ENCODE results near the gene SEMA3F. TPM values are rescaled to one million over a fixed set of nuclear protein-coding genes. Genes with fewer than 3 reads are reported as not detected.

The SEMA3F gene
- total RNA-seq, 4 donors from 2014 or later: 13.2 to 44.2 (median 38.2) TPM

GRCh38 chr3:50157827-50158529 lies 2.9 kb downstream of the SEMA3F start:
- peaks cover 57 to 82% of the 10 kb centered on the region in 2 donors for H3K4me1 ChIP-seq
- intact Hi-C loops (cut with DNase I): no loop called here
- H3K4me3 ChIP-seq (replicated peaks in 1 of 3): peak overlapping the region in 1 of 3 donors; percentile 39
- DNase-seq: peak; percentile 61
- no peaks in the 10 kb centered on the region for H3K9me3 ChIP-seq
- H3K27ac ChIP-seq: peak overlapping the region; percentile 34 to 90 (median 57)
- H3K36me3 ChIP-seq: no peaks in the 10 kb centered on the region
- TF ChIP-seq CTCF (IDR thresholded peaks at IDR 0.05): no peak
- H3K27me3 ChIP-seq: no peaks in the 10 kb centered on the region
- WGBS, 2 donors: 58 to 63% methylated on average over 10 to 12 of the region's 12 CpGs

- Histone ChIP-seq H3K4me1 (peaks cover 64 to 89% of the 10 kb centered on the region in 2 donors), H3K36me3 (no peaks in the 10 kb centered on the region), H3K4me3 (replicated peaks in 1 of 3) (no peak overlapping the region), H3K27ac (peak overlapping the region in 2 of 3 donors; percentile 57 to 90), H3K27me3 (no peaks in the 10 kb centered on the region), H3K9me3 (no peaks in the 10 kb centered on the region)
- intact Hi-C loops (cut with DNase I): no loop called here
- TF ChIP-seq CTCF (IDR thresholded peaks at IDR 0.05): no peak
- TF ChIP-seq POLR2A (IDR thresholded peaks at IDR 0.05): no peak
- DNase-seq: no peak
- 70 to 84% methylated on average over 9 to 10 of the region's 10 CpGs for WGBS, 2 donors
Observed at GRCh38 chr3:50158530-50159146, 3.5 kb downstream of the SEMA3F start.

- H3K9me3 ChIP-seq: no peaks in the 10 kb centered on the region
- no peaks in the 10 kb centered on the region for H3K36me3 ChIP-seq
- peaks cover 79 to 100% of the 10 kb centered on the region in 2 donors for H3K4me1 ChIP-seq
- no peak for DNase-seq
- intact Hi-C loops (cut with DNase I): no loop called here
- H3K4me3 ChIP-seq (replicated peaks in 1 of 3): no peak overlapping the region
- WGBS, 2 donors: 21 to 53% methylated on average over 3 to 5 of the region's 7 CpGs
- no peaks in the 10 kb centered on the region for H3K27me3 ChIP-seq
- peak overlapping the region; percentile 90 to 93 (median 92) for H3K27ac ChIP-seq
- no peak for TF ChIP-seq POLR2A (IDR thresholded peaks at IDR 0.05)
- TF ChIP-seq CTCF (IDR thresholded peaks at IDR 0.05): no peak
Observed at GRCh38 chr3:50160561-50160983, 5.4 kb downstream of the SEMA3F start.

GRCh38 chr3:50161320-50161719 lies 6.2 kb downstream of the SEMA3F start:
- TF ChIP-seq CTCF (IDR thresholded peaks at IDR 0.05) (no peak), POLR2A (IDR thresholded peaks at IDR 0.05) (no peak)
- intact Hi-C loops (cut with DNase I): no loop called here

More at GRCh38 chr3:50161320-50161719, 6.2 kb downstream of the SEMA3F start:
- H3K4me1 ChIP-seq: peaks cover 79 to 100% of the 10 kb centered on the region in 2 donors
- DNase-seq: peak; percentile 59 to 70
- no peak overlapping the region for H3K4me3 ChIP-seq (replicated peaks in 1 of 3)
- H3K9me3 ChIP-seq: no peaks in the 10 kb centered on the region
- H3K36me3 ChIP-seq: no peaks in the 10 kb centered on the region
- H3K27ac ChIP-seq: peak overlapping the region; percentile 90 to 93 (median 92)
- WGBS, 2 donors: 37 to 71% methylated on average over 9 to 10 of the region's 13 CpGs
- no peaks in the 10 kb centered on the region for H3K27me3 ChIP-seq

Data from thyroid gland (tissue), 4 donors.